GM18507 (cell line): ENCODE measurements around the gene ARG2.
"Not testable (repeated sequence)": the region's sequence is repeated elsewhere in the genome, so short reads cannot be mapped to it uniquely, and the experiment has no call there.

ENCODE experiments used
- DNase-seq: peaks from one replicate; pipeline ENCODE4 v3.0.0; 2011; ENCODE audit warnings: low read depth; ENCODE audit not compliant: insufficient read length; ENCODE audit errors: extremely low spot score
- FAIRE-seq: peaks from 2 replicates; lab custom pipeline; 2011; peaks lifted over from hg19 to GRCh38; lab: Jason Lieb, UNC

Gene ARG2

DNA sequence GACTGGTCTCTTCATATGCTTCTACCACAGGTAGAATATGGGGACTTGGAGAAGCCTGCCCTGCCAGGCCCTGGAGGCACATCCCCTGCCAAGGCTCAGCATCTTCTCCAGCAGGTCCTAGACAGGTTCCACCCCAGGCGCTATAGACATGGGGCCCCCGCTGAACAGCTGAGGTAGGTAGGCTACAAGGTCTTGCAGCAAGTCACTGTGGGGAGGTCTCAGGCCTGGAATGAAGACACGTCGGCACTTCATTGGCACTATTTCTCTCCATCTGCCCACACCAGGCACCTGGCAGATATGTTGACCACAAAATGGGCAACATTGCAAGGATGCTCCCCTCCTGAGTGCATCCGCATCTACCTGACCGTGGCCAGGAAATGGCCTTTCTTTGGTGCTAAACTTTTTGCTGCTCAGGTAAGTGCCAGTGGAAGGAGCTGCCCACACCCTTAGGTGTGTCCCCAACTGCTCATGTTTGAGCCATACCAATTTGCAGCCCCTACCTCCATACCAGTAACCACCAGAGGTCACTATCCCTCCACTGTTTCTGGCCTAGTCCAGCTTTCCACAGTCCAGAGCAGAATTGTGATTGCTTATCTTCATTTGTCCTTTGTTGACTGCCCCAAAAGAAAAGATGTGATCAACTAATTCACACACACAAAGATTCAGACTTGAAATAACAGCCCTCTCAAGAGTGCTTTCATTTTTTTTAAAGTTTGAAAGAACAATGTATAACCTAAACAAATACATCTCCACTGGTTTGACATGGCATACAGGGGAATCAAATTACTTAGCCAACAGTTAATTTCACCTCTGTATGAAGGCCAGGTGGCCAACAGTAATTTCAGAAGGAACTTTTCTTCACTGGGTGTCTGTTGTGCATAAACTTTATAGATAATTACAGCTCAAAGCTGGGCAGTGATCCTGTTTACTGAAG, 35.7 kb upstream of the ARG2 start:
- DNase-seq (peak; percentile 44), FAIRE-seq (peak; percentile 83)

DNA sequence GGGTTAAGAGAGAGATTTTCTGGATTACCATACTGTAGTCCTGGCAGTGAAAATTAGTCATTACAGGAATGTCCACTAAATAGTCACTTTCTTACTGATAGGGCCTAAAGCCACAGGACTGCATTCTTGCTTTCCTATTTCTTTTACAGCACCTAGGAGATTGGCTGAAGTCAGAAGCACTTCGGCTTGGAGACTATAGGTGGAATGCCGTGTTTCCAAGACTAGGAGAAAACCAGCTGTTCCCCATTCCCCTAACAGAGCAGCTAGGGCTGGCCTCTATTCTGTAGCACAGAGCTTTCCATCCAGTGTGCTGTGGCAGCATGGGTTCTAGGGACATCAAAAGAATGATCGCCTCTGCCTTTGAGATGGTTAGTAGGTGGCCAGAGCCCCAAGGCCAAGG, 34.7 kb upstream of the ARG2 start:
- DNase-seq, result no peak
- no peak for FAIRE-seq

DNA sequence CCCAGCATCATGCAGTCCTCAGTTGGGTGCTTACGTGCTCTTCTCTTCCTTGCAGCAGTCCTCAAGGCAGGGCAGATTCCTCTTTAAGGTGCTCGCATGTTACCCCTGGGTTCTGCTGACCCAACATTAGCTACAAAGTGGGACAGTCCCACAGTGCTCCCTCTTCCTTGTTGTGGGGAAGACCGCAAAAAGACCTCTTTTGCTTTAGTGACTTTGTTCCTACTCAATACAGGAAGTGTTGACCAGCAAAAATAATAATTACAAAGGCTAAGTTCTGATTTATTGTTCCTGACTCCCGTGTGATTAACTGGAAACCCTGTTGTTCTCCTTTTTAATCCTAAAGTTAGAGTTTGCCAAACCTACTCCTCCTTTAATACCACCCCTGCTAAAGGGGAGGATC, 33.4 kb upstream of the ARG2 start:
- DNase-seq, result no peak
- no peak for FAIRE-seq

DNA sequence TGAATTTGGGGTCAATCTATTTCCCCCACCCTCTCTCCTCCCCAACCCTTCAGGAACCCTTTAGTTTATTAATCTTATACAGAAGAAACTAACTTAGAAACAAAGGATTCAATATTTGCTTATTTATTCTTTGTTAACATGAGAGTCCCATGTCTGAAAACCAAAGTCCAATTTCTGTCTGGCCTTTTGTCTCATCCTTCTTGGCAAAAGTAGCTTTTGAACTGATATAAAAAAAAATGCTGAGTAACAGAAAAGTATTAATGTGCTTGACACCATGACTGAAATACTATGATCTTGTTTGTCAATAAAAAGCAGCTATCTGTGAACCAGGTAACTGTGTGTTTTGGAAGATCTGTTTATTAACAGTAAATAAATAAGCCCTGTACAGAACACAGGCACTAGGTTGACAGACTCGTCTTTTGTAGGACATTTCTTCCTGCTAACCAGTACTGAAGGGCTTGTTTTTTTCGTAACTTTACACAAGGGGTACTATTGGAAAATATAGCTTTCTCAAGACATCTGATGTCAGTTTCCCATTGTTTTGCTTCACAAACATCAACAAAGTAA, 30.4 kb upstream of the ARG2 start:
- DNase-seq (no peak), FAIRE-seq (no peak)

DNA sequence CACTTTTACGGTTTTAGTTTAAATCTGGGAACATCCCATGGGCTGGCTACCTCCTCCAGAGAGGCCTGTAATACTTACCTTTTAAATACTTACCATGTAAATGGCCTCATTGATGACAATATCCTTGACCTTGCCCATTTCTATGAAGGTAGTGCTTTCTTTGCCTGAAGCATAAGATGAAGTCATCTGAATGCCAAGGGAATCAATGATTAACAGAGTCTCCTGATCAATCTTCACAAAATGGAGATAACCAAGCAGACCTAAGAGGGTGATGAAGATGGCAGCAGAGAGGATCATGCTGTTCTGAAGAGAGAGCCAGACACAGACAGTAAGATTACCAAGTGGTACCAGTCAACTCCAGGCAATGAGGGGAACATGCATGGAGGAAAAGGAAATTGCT, 26.1 kb upstream of the ARG2 start:
- DNase-seq, result not testable (repeated sequence)
- peak; percentile 18 for FAIRE-seq

DNA sequence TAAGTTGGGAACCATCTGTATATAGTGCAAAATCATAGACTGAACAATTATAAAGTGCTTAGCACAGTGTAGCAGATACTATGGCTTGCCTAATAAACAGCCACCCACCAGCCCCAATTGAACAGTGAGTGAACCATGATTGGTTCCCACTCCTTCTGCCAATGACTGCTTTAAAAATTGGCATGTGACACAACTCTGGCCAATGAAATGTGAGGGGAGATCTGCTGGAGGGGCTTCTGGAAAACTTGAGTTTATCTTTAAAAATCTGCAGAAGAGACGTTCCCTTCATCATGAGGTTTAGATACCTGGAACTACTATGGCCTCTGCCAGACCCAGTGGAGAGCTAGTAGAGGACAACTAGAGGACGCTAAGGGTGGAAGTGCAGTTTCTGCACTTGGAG, 24.3 kb upstream of the ARG2 start:
- DNase-seq, result no peak
- no peak for FAIRE-seq

DNA sequence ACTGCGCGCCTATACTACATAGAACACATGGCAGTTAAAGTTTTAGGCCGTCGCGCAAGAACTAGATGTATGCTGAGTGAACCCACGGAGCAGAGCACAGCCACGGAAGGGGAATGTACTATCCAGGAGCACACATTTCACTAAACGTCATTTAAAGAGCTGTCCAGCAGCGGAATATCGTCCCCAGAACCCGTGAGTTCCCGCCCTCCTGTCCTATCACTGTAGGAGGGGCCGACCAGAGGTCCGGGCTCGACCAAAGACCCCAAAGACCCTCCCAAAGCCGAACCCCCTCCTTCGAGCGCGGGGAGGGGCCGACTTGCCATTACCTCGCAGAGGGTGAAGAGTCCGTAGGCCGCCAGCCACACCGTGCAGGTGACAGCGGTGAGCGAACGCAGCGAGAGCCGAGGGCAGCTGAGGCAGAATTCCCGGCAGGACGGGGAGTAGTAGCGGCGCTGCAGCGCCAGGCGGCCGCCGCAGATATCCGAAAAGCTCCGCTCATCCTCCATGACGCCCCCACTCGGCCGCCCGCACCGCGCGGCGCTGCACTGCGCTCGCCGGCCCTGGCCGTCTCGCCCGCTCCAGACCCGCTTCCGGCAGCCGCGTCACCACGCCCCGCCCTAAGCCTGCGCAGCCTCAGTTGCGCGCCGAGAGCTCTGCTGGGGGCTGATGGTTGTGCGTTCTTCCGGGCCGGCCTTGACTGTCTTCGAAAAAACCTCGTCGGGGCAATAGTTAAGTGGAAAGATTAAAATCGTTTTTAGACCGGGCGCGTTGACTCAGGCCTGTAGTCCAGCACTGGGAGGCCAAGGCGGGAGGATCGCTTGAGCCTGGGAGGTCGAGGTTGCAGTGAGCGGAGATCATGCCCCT, 19.8 kb upstream of the ARG2 start, which contains the start of gene PIGH:
TSS of gene PIGH (minus strand) at position 571 of the 864 bp plus-strand sequence. CDS start at position 506, 65 bp downstream.
- FAIRE-seq, result peak; percentile 86
- DNase-seq, result peak; percentile 93

DNA sequence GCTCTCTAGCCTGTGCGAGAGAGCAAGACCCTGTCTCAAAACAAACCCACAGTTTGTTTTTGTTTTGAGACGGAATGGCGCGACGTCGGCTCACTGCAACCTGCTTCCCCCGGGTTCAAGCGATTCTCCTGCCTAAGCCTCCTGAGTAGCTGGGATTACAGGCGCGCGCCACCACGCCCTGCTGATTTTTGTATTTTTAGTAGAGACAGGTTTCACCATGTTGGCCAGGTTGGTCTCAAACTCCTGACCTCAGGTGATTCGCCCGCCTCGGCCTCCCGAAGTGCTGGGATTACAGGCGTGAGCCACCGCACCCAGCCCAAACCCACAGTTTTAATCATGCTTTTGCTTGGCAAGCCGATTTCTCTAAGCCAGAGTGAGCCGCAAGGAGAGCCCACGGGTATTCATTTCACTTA, 19.2 kb upstream of the ARG2 start:
- FAIRE-seq, DNase-seq: not testable (repeated sequence)

DNA sequence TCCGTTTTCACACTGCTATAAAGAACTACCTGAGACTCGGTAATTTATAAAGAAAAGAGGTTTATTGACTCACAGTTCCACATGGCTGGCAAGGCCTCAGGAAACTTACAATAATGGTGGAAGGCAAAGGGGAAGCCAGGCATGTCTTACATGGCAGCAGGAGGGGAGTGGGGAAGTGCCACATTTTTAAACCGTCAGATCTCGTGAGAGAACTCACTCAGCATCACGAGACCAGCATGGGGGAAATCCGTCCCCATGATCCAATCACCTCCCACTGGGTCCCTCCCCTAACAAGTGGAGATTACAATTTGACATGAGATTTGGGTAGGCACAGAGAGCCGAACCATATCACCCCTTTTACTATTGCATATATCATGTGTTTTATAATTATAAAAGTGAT, 17.6 kb upstream of the ARG2 start:
- FAIRE-seq (no peak), DNase-seq (no peak)

DNA sequence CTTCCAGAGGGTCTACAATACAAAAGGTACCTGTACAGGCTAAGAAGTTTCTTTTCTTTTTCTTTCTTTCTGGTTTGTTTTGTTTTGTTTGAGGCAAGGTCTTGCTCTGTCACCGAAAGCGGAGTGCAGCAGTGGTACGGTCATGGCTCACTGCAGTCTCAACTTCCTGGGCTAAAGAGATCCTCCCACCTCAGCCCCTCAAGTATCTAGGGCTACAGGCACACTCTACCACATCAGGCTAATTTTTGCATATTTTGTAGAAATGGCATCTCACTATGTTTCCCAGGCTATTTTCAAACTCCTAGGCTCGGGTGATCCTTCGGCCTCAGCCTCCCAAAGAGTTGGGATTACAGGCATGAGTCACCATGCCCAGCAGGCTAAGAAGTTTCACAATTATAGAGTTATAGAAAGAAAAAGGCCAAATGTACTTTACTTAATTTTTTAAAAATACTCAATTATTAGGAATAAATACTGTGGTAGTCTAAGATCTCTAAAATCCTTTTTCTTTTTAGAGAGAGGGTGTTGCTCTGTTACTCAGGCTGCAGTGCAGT, 16.6 kb upstream of the ARG2 start:
- DNase-seq (no peak), FAIRE-seq (peak; percentile 97)

DNA sequence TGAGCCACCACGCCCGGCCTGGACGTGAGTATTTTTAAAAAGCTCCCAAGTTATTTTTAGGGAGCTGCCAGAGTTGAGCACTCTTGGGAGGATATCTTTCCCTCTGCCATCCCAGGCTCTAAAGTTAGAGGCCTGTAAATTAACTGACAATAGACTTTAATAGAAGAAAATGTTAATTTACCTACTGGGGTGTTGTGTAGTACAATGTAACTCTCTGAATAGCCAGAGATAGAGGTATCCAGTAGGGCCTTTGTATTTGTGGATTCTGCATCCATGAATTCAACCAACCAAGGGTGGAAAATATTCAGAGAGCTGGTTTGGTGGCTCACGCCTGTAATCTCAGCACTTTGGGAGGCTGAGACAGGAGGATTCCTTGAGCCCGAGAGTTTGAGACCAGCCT, 12.1 kb upstream of the ARG2 start:
- FAIRE-seq (no peak), DNase-seq (no peak)

DNA sequence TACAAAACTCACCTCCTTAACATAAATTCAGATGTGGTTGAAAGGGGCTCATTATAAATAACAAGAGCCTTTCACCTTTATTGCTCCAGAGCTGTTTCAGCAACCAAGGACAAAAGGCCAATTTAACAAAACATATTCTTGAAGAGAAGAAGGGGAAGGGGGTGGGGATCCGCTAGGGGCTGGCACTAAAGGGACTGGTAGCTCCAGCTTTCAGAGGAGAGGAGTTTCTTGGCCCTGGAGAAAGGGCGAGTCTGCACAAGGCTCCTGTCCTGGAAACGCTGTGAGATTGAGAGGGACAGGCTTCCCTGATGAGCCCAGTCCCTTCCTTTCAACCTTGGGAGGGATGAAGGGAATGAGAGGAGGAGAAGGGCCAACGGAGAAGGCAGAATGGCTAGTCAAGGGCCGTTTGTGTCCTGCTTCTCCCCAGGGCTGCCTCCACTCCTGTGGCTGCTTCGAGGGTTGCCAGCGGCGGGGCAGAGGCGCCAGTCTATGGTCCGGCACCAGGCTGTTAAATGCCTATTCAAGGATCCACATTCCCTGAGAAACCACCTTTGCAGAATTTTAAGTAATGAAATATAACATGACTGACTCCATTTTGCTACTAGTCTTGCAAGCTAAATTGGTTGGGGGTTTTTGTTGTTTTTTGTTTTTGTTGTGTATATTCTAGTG, 9.9 kb upstream of the ARG2 start:
- FAIRE-seq (no peak), DNase-seq (no peak)

DNA sequence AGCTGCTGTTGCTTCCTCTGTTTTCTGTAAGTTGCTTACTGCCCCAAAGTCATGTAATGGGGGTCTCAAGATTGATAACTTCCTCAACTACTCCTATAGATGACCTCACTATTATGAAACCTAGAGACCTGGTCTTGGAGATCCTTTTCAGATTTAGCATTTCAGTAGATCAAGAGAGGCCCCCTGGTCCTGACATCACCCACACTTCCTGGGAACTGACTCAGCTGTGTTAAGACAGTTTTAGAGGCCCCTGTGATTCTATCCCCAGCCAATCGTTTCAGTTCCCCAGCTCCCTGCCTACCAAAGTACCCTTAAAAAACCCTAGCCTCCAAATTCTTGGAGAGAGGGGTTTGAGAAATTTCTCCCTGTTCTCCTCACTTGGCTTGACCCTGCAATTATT, 9.2 kb upstream of the ARG2 start:
- DNase-seq (no peak), FAIRE-seq (no peak)

DNA sequence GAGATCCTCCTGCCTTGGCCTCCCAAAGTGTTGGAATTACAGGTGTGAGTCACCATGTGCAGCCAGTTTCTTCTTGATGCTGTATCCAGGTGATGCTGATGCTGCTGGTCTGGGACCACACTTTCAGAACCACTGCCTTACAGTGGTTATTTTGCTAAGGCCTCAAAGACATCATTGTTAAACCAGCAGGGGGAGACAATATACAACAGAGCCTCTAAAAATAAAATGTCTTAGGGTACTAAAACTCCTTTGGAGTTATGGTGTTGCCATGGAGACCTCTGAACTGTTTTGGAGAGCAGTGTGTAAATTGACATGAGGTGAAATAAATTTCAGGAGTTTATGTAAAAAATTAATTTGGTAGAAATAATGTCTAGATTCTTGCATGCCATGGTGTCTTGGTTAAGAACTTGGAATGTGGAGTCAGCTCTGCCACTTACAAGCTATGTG, 1.1 kb upstream of the ARG2 start:
- peak; percentile 52 for FAIRE-seq

DNA sequence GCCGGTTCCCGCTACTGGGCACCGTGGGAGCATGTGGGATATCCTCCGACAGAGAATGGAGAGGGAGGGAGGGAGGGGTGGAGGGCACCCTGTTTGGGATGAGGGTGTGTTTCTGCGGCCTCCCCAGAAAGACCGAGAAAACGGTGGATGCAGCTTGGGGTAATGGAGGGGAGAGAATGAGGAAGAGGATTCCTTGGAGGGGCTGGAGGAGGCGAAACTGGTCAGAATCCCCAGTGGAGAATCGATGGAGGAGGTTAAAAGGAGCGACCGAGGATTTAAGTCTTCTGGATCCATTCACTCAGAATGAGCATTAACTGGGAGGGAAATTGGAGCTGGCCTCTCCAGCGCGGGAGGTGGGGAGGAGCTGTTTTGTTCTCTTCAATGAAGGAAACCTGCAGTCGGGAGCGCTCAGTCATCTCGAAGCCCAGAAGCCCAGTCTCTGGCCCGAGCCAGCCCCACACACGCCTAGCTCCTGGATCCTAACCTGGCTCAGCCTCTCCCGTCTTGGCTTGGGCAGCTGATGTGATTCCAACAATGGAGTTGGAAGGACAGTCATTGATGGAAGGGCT, 581 bp downstream of the ARG2 start:
- FAIRE-seq (no peak), DNase-seq (no peak)

More for the DNA sequence above, 1.1 kb upstream of the ARG2 start:
- no peak for DNase-seq

DNA sequence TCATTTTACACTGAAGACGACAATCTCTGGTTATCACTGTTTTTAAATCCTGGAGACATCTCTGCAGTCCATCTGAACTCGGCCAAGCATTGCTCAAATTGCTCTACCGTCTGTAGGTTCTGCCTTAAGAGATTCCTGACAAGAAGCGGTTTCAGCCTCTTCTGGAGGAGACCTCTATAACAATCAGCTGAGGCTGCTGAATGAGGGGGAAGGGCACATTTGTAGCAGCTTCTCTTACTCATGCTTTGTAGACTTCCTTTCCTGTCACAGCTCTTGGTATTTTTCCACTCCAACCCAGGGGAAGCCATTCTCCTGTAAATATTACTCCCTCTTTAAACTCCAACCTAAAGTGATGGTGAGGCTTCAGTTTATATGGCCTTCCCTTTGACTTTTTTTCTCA, 3.0 kb downstream of the ARG2 start:
- FAIRE-seq (no peak), DNase-seq (no peak)

DNA sequence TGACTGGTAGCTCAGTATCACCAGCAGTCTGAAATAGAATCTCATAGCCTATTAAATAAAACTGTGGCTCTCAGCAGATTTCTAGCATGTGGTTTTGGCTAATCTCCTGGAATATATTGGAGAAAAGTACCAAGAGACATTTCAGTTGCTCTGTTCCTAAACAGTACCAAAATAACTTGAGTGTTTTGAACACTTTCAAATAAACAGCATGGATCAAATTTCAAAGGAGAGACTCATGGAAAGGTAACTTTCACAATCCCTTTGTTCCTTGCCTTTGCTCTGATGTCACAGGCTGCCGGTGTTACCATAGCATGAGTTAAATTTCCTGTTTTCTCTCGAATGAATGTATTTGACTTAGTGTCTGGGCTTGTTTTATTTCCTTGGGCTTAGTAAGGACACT, 3.4 kb downstream of the ARG2 start:
- DNase-seq, result no peak
- FAIRE-seq, result no peak

DNA sequence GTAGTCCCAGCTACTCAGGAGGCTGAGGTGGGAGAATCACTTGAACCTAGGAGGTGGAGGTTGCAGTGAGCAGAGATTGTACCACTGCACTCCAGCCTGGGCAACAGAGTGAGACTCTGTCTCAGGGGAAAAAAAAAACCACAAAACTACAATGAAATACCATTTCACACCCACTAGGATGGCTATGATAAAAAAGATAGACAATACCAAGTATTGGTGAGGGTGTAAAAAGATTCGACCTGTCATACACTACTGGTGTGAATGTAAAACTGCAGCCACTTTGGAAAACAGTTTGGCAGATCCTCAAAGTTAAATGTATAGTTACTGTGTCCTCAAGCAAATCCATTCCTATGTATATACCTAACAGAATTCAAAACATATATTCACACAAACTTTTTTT, 6.4 kb downstream of the ARG2 start:
- not testable (repeated sequence) for DNase-seq, FAIRE-seq

DNA sequence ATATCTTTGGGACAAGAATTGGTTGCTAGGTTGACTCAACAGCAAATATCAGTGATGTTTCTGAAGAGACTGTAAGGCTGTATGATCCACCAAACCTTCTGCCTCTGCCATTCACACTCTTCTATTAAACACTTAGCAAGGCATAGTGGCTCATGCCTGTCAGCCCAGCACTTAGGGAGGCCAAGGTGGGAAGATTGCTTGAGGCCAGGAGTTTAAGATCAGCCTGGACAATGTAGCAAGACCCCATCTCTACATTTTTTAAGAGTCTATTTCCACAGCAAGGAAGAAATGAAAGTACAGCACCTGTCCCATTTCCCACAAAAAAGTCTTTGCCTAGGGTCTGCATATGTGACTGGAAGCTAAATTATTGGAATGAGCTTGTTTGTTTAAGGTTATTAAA, 7.8 kb downstream of the ARG2 start:
- FAIRE-seq, result no peak
- no peak for DNase-seq
